HL-60 (cell line): ENCODE measurements around the gene MSH5.
A peak's percentile ranks its signal among the peaks of the same experiment; 100 is the strongest.
"Not testable (repeated sequence)": the region's sequence is repeated elsewhere in the genome, so short reads cannot be mapped to it uniquely, and the experiment has no call there.

Experiments
- DNase-seq, 2 experiments: peaks; one replicate each; pipeline ENCODE4 v3.0.0-alpha.2; 2010 to 2020; ENCODE audit warnings: low read depth in 1 of 2, low spot score in 1 of 2
- H3K27ac ChIP-seq: fragments of 250-450 bp; sonication (Bioruptor Pico); replicated peaks from 2 replicates; pipeline ENCODE4 v1.5.1; 2020; ENCODE audit warnings: mild to moderate bottlenecking, moderate library complexity
- H3K27me3 ChIP-seq: fragments of 250-450 bp; sonication (Bioruptor Pico); 2 replicates; pipeline ENCODE4 v1.5.1; 2021; ENCODE audit warnings: mild to moderate bottlenecking, moderate library complexity; ENCODE audit not compliant: insufficient read depth, poor library complexity, severe bottlenecking
- H3K4me3 ChIP-seq: replicated peaks from 2 replicates; pipeline ENCODE4 v1.5.1; 2011; ENCODE audit warnings: mild to moderate bottlenecking, control low read depth, low read length; ENCODE audit not compliant: insufficient read depth
- GABPA ChIP-seq: IDR thresholded peaks from 2 replicates; pipeline ENCODE4 v1.6.1; 2012; ENCODE audit warnings: low read depth
- POLR2AphosphoS5 ChIP-seq: IDR thresholded peaks from 2 replicates; pipeline ENCODE4 v1.6.1; 2012; ENCODE audit warnings: low read depth
- SPI1 ChIP-seq: IDR thresholded peaks from 2 replicates; pipeline ENCODE4 v1.6.1; 2012; ENCODE audit warnings: low read depth, mild to moderate bottlenecking, borderline replicate concordance
- TF ChIP-seq, protein P1 (sequence below): IDR thresholded peaks from one replicate; pipeline ENCODE4 v1.5.1; 2011; ENCODE audit warnings: low read length, control low read depth, inconsistent platforms; ENCODE audit not compliant: insufficient read depth
- TF ChIP-seq, protein P2 (sequence below): IDR thresholded peaks from 2 replicates; pipeline ENCODE4 v1.6.1; 2012; ENCODE audit warnings: low read depth; ENCODE audit not compliant: insufficient replicate concordance

Gene MSH5

DNA sequence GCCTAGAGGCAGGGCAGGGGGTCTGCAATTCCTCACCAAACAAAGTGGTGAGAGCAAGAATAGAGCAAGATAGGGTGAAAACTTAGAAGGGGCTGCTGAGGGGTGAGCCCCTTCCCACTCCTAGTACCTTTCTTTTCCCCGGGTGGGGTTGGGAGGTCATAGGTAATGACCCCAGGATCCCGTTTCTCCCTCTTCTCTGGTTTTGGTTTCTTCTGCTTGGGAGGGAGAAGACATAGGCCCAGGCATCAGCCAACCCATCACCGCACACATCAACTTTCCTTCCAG, 52.2 kb downstream of the MSH5 start:
- TF ChIP-seq SPI1 (no peak), GABPA (no peak), POLR2AphosphoS5 (no peak)
- TF ChIP-seq, protein P1, sequence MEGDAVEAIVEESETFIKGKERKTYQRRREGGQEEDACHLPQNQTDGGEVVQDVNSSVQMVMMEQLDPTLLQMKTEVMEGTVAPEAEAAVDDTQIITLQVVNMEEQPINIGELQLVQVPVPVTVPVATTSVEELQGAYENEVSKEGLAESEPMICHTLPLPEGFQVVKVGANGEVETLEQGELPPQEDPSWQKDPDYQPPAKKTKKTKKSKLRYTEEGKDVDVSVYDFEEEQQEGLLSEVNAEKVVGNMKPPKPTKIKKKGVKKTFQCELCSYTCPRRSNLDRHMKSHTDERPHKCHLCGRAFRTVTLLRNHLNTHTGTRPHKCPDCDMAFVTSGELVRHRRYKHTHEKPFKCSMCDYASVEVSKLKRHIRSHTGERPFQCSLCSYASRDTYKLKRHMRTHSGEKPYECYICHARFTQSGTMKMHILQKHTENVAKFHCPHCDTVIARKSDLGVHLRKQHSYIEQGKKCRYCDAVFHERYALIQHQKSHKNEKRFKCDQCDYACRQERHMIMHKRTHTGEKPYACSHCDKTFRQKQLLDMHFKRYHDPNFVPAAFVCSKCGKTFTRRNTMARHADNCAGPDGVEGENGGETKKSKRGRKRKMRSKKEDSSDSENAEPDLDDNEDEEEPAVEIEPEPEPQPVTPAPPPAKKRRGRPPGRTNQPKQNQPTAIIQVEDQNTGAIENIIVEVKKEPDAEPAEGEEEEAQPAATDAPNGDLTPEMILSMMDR = no peak
- TF ChIP-seq, protein P2, sequence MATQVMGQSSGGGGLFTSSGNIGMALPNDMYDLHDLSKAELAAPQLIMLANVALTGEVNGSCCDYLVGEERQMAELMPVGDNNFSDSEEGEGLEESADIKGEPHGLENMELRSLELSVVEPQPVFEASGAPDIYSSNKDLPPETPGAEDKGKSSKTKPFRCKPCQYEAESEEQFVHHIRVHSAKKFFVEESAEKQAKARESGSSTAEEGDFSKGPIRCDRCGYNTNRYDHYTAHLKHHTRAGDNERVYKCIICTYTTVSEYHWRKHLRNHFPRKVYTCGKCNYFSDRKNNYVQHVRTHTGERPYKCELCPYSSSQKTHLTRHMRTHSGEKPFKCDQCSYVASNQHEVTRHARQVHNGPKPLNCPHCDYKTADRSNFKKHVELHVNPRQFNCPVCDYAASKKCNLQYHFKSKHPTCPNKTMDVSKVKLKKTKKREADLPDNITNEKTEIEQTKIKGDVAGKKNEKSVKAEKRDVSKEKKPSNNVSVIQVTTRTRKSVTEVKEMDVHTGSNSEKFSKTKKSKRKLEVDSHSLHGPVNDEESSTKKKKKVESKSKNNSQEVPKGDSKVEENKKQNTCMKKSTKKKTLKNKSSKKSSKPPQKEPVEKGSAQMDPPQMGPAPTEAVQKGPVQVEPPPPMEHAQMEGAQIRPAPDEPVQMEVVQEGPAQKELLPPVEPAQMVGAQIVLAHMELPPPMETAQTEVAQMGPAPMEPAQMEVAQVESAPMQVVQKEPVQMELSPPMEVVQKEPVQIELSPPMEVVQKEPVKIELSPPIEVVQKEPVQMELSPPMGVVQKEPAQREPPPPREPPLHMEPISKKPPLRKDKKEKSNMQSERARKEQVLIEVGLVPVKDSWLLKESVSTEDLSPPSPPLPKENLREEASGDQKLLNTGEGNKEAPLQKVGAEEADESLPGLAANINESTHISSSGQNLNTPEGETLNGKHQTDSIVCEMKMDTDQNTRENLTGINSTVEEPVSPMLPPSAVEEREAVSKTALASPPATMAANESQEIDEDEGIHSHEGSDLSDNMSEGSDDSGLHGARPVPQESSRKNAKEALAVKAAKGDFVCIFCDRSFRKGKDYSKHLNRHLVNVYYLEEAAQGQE = no peak
- H3K27ac ChIP-seq = no peak overlapping the region
- no peaks in the 10 kb centered on the region for H3K27me3 ChIP-seq
- no peak for DNase-seq
- no peak overlapping the region for H3K4me3 ChIP-seq

DNA sequence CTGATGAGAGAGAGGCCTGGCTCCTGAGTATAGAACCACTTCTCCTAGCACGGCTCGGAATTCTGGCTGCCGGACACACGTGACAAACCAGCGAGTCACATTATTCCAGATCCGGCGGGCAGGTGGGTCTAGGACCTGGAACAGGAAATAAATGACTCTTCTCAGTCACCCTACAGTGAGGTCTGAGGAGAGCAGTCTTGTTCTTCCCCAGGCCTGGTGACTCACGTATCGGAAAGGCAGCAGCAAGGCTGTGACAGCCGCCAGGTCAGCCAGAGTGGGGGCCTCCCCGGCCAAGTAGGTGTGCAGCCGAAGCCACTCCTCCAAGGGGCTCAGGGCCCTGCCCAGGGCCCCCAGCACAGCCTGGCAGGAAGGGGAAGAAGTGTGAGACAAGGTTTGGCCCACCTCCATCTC, 53.0 kb downstream of the MSH5 start:
- Histone ChIP-seq H3K27ac (no peak overlapping the region), H3K27me3 (no peaks in the 10 kb centered on the region), H3K4me3 (no peak overlapping the region)
- TF ChIP-seq GABPA (no peak), POLR2AphosphoS5 (no peak), SPI1 (no peak)
- TF ChIP-seq, protein P2 = no peak
- TF ChIP-seq, protein P1 = no peak
- DNase-seq = no peak

GRCh38 chr6:31793927-31794245, 54.1 kb downstream of the MSH5 start:
- H3K27me3 ChIP-seq, DNase-seq, H3K27ac ChIP-seq: not testable (repeated sequence)
- H3K4me3 ChIP-seq = peak overlapping the region; percentile 85

GRCh38 chr6:31794294-31794865, 54.6 kb downstream of the MSH5 start:
- Histone ChIP-seq H3K4me3 (peak overlapping the region; percentile 85), H3K27me3 (no peaks in the 10 kb centered on the region), H3K27ac (peak overlapping the region; percentile 91)
- TF ChIP-seq POLR2AphosphoS5 (no peak), SPI1 (peak; percentile 20; the same call in 1 of the 2 replicates)
- DNase-seq = peak in 1 of 2 experiments; percentile 40

DNA sequence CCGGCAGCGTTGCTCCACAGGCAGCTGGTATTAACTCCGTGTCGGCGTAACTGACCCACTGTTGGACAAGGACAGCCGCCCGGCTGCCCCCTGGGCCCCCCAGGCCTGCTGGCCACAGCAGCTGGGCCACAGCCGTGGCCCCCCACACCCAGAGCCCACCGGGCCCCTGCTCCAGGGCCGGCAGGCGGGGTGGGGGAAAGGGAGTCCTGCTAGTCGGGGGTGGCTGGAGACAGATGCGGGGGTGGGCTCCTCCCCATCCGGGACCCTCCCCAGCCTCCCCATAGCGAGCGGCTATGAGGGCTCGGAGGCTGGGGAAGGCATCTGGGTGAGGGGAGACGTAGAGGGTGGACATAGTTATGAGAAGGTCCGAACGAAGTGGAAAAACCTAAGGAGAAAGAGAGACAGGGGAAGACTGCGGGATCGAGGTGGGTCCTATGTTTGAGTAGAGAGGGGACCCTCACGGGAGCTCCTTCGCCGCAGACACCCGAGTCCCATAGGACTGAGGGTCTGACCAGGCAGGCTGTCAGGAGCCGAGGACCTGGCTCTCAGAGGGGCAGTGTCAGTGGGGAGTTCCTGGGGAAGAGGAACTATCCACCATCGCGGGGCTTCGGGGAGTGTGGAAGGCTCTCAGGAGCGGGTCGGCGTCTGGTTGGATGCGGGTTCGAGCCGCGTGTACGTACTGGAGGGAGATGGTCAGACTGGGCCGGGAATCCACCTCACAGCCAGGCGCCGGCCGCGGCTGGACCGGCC, 55.2 kb downstream of the MSH5 start:
- DNase-seq = peak in 1 of 2 experiments; percentile 67
- TF ChIP-seq, protein P1 = no peak
- peak; percentile 24; the same call in 1 of the 2 replicates for TF ChIP-seq POLR2AphosphoS5
- Histone ChIP-seq H3K4me3 (peak overlapping the region; percentile 85), H3K27me3 (no peaks in the 10 kb centered on the region), H3K27ac (peak overlapping the region; percentile 91)
